ENCODE data around the gene CCBE1. TPM values are rescaled to one million over a fixed set of nuclear protein-coding genes. Genes with fewer than 3 reads are reported as not detected.

The CCBE1 gene
- total and polyA plus RNA-seq, 2 of the 4 experiments (the other 2 are of a cell fraction) = 64.8 to 148 TPM

DNA sequence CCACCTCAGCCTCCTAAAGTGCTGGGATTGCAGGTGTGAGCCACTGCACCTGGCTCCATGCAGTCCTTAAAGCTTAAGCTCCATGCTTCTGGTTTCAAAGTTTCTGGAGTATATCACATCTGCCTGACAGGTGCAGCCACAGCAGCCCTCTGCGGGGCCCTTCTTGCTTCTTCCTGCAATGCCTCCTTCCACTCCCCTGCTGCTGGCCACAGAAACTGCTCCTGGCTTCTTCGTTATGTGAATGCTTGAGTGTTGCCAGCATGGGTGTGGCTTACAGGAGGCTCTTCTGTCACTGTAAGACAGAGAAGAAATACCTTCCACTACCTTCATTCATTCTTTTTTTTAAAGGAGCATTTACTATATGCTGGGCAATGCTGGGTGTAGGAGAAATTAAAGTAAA lies 10.1 kb upstream of the CCBE1 start:
- WGBS, 2 experiments (ENCODE audit: extremely low coverage in 2 of 2, insufficient read length in 1 of 2) = no CpG with 5 or more reads among the region's 2 CpGs
- Histone ChIP-seq H4K91ac (ENCODE audit: insufficient read depth, low read depth, low read length) (no peak overlapping the region), H2BK20ac (ENCODE audit: low read depth, low read length) (no peak overlapping the region), H4K5ac (ENCODE audit: low read depth, low read length) (no peak overlapping the region), H3K18ac (ENCODE audit: low read depth, low read length) (no peak overlapping the region), H3K4ac (ENCODE audit: low read depth, low read length) (no peak overlapping the region), H2BK15ac (ENCODE audit: low read depth, low read length) (no peak overlapping the region), H3K23ac (ENCODE audit: low read depth, low read length) (no peak overlapping the region), H4K20me1 (ENCODE audit: insufficient read depth, low read length) (no peaks in the 10 kb centered on the region), H3K9me3 (ENCODE audit: control insufficient read depth, insufficient read depth, low read length) (no peaks in the 10 kb centered on the region), H3K9ac (ENCODE audit: low read depth, low read length) (no peak overlapping the region), H3K27me3 (ENCODE audit: control insufficient read depth, insufficient read depth, low read length) (no peaks in the 10 kb centered on the region), H3K79me1 (ENCODE audit: low read depth in 1 of 2, low read length in 2 of 2) (no peaks in the 10 kb centered on the region), H3K4me3 (ENCODE audit: insufficient read depth, low read depth, low read length) (no peak overlapping the region), H2BK5ac (ENCODE audit: low read depth, low read length, poor library complexity, severe bottlenecking) (no peak overlapping the region), H4K8ac (ENCODE audit: low read depth in 2 of 2, low read length in 2 of 2) (no peak overlapping the region), H3K14ac (replicated peaks; ENCODE audit: low read depth, low read length) (no peak overlapping the region), H3K9me1 (ENCODE audit: insufficient read depth, low read length) (peaks cover 4% of the 10 kb centered on the region; the same call in 1 of the 2 replicates), H3K56ac (ENCODE audit: extremely low read depth, insufficient read depth, low read length) (no peak overlapping the region), H2AK9ac (replicated peaks; ENCODE audit: low read depth, low read length, poor library complexity) (no peak overlapping the region), H3K36me3 (ENCODE audit: control insufficient read depth, insufficient read depth, low read length) (no peaks in the 10 kb centered on the region), H2AK5ac (ENCODE audit: low read depth, low read length) (no peak overlapping the region), H3K4me2 (ENCODE audit: low read depth, low read length) (no peak overlapping the region), H3K27ac (ENCODE audit: insufficient read depth, low read length) (no peak overlapping the region), H2BK120ac (ENCODE audit: low read depth, low read length) (no peak overlapping the region), H2AFZ (replicated peaks; ENCODE audit: low read length, poor library complexity) (no peak overlapping the region), H3K4me1 (ENCODE audit: control insufficient read depth, insufficient read depth, low read length) (peaks cover 11% of the 10 kb centered on the region)
- dilution Hi-C loops (cut with HindIII; ENCODE audit: low sequenced_read_pairs, unreplicated experiment) (no loop called here), intact Hi-C loops (cut with micrococcal nuclease) (no loop called here), in situ Hi-C loops (cut with MboI; ENCODE audit: low sequenced_read_pairs) (no loop called here)
- no TSS peak for BruUV-seq (replicated peaks)
- ChIA-PET CTCF (interaction anchor here (1.1 to 1.9 kb wide), 2 partner anchors 10 to 83 kb away, joined by 4 to 5 read pairs; partner anchors contain the start of gene CCBE1), POLR2A (ENCODE audit: unreplicated experiment) (no interaction called here)
- ATAC-seq (ENCODE audit: low read depth) = no peak
- TF ChIP-seq BHLHE40 (IDR thresholded peaks at IDR 0.05; ENCODE audit: low read depth, low read length) = no peak
- TF ChIP-seq RCOR1 (IDR thresholded peaks at IDR 0.05; ENCODE audit: insufficient replicate concordance, low read length) = no peak
- no peak for TF ChIP-seq CEBPB (IDR thresholded peaks at IDR 0.05; ENCODE audit: low read depth, low read length)
- TF ChIP-seq MAFK (IDR thresholded peaks at IDR 0.05; ENCODE audit: low read depth, low read length) = no peak
- TF ChIP-seq USF2 (IDR thresholded peaks at IDR 0.05; ENCODE audit: low read depth, low read length) = no peak
- no peak for TF ChIP-seq FOS (IDR thresholded peaks at IDR 0.05; ENCODE audit: low read depth, low read length)
- TF ChIP-seq NFE2L2 (IDR thresholded peaks at IDR 0.05; ENCODE audit: low read depth, low read length) = no peak
- no peak for TF ChIP-seq POLR2A (IDR thresholded peaks at IDR 0.05; ENCODE audit: low read depth, low read length)
- no peak for DNase-seq

Measured in IMR-90 (cell line).